ENCODE measurements around the gene TADA2B. TPM values are rescaled to one million over a fixed set of nuclear protein-coding genes. Genes with fewer than 3 reads are reported as not detected.

Gene TADA2B
- total RNA-seq, 1 donor from 2014 or later: 23.2 TPM

GRCh38 chr4:7015383-7016035, 27.7 kb upstream of the TADA2B start:
- ATAC-seq (no peak), DNase-seq (no peak)
- intact Hi-C loops (cut with DNase I): no loop called here
- H3K27me3 ChIP-seq: no peaks in the 10 kb centered on the region
- H3K36me3 ChIP-seq: peaks cover 72% of the 10 kb centered on the region
- no peaks in the 10 kb centered on the region for H3K9me3 ChIP-seq
- no peak for TF ChIP-seq CTCF (IDR thresholded peaks at IDR 0.05)
- H3K4me1 ChIP-seq: no peaks in the 10 kb centered on the region
- no peak overlapping the region for H3K27ac ChIP-seq
- no peak overlapping the region for H3K4me3 ChIP-seq

DNA sequence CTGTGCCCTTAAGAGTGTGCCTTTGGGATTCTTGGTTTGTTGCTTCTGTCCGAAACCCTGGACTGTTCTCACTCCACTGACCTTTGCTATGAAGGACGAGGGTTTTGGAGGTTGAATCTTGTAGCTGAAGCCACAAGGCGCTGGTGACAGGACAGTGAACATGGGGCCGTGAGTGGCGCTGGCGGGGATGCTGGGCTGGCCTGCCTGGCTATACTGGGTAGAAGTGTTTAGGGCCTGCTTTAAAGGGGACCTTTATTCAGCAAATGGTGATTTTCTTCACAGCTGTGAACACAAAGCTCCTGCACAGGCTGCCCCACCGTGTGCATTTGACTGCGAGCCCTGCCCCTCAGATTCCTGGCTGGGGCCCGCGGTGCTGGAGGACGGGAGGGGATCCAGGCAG, 27.1 kb upstream of the TADA2B start:
- ATAC-seq (no peak), DNase-seq (no peak)
- TF ChIP-seq CTCF (IDR thresholded peaks at IDR 0.05): no peak
- peaks cover 70% of the 10 kb centered on the region for H3K36me3 ChIP-seq
- H3K4me3 ChIP-seq: no peak overlapping the region
- no peak overlapping the region for H3K27ac ChIP-seq
- H3K9me3 ChIP-seq: no peaks in the 10 kb centered on the region
- intact Hi-C loops (cut with DNase I): no loop called here
- H3K4me1 ChIP-seq: no peaks in the 10 kb centered on the region
- no peaks in the 10 kb centered on the region for H3K27me3 ChIP-seq

DNA sequence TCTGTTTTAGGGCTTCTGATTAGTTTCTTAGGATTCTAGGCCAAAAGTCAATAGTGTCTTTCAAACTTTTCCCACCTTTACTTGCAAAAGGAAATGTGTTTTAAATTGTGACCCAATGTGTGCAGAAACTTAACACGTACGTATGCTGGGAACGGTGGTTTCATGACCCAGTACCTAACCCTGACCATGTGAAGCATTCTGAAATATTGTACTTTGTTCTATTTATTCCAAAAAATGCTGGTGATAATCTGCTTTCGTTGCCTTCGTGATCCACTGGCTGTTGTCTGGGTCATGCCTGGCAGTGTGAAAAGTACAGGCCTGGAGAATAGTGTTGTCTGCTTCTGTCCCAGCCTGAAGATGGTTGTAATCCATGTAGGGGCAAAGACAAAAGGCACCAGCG, 26.7 kb upstream of the TADA2B start:
- no peaks in the 10 kb centered on the region for H3K27me3 ChIP-seq
- no peak overlapping the region for H3K27ac ChIP-seq
- no peak for ATAC-seq
- H3K36me3 ChIP-seq: peaks cover 69% of the 10 kb centered on the region
- DNase-seq: no peak
- no peak for TF ChIP-seq CTCF (IDR thresholded peaks at IDR 0.05)
- no peaks in the 10 kb centered on the region for H3K4me1 ChIP-seq
- no peak overlapping the region for H3K4me3 ChIP-seq
- intact Hi-C loops (cut with DNase I): no loop called here
- H3K9me3 ChIP-seq: no peaks in the 10 kb centered on the region

- H3K4me3 ChIP-seq: no peak overlapping the region
- no peaks in the 10 kb centered on the region for H3K27me3 ChIP-seq
- H3K9me3 ChIP-seq: no peaks in the 10 kb centered on the region
- no peak for DNase-seq
- peaks cover 66% of the 10 kb centered on the region for H3K36me3 ChIP-seq
- no peak for ATAC-seq
- TF ChIP-seq CTCF (IDR thresholded peaks at IDR 0.05): no peak
- intact Hi-C loops (cut with DNase I): no loop called here
- H3K4me1 ChIP-seq: no peaks in the 10 kb centered on the region
- no peak overlapping the region for H3K27ac ChIP-seq
These were observed 25.6 kb upstream of the TADA2B start for GRCh38 chr4:7017446-7018048.

DNA sequence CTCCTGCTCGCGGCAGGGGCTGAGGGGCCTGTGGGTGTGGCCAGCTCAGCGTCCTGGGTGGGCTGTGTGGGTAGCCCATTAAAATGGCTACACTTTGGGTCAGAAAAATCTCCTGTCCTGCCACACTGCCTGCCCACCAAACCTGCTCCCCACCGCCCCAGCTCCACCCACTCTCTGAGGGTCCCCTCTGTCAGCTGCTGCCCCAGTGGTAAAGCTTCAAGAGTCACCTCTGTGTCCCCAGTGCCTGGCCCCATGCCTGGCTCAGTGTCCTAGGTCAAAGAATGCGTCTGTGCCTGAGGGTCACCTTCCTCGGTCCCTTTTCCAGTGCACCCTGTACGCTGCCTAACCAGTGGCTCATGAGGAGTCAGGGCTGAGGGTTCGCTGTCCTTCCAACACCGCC, 24.9 kb upstream of the TADA2B start:
- ATAC-seq (no peak), DNase-seq (no peak)
- no peaks in the 10 kb centered on the region for H3K9me3 ChIP-seq
- H3K4me3 ChIP-seq: no peak overlapping the region
- no peak overlapping the region for H3K27ac ChIP-seq
- TF ChIP-seq CTCF (IDR thresholded peaks at IDR 0.05): no peak
- peaks cover 59% of the 10 kb centered on the region for H3K36me3 ChIP-seq
- H3K4me1 ChIP-seq: no peaks in the 10 kb centered on the region
- intact Hi-C loops (cut with DNase I): no loop called here
- H3K27me3 ChIP-seq: no peaks in the 10 kb centered on the region
